Measurements from ENCODE around the gene LPO. TPM values are rescaled to one million over a fixed set of nuclear protein-coding genes. Genes with fewer than 3 reads are reported as not detected.

LPO gene
- total RNA-seq, 1 experiment from 2014 or later: 0.20 TPM

- H3K36me3 Mint-ChIP-seq: 0 out of 2 replicates have a peak, but pooled peaks cover 3% of the 10 kb centered on the region
- peak; percentile 92 for ATAC-seq
- POLR2A ChIA-PET: interaction anchor here (0.6 to 2.0 kb wide), 6 partner anchors 18 to 110 kb away, joined by 3 to 7 read pairs (median 4); partner anchors contain the start of genes RNF43 and SUPT4H1
- no peak overlapping the region for H3K4me3 Mint-ChIP-seq
- CTCF ChIA-PET: interaction anchor here (0.6 to 8.3 kb wide), 50 partner anchors 9 to 371 kb away, joined by 3 to 97 read pairs (median 4); partner anchors contain the start of genes DYNLL2, HSF5, MKS1 and MTMR4
- H3K9me3 Mint-ChIP-seq: no peaks in the 10 kb centered on the region
- DNase-seq (ENCODE audit: low spot score): peak; percentile 68
- no peak overlapping the region for H3K27ac Mint-ChIP-seq
- TF ChIP-seq SP1 (CRISPR knock-in tag; conservative IDR thresholded peaks at IDR 0.05) (no peak), CTCF (IDR thresholded peaks at IDR 0.05) (peak; percentile 49; the same call in 1 of the 2 replicates)
- H3K4me1 Mint-ChIP-seq: peaks cover 3% of the 10 kb centered on the region
- peaks cover 23% of the 10 kb centered on the region for H3K27me3 Mint-ChIP-seq (ENCODE audit: low read depth)
Observed at GRCh38 chr17:58317421-58318064, 79.2 kb downstream of the LPO start.

- CTCF ChIA-PET: interaction anchor here (0.6 to 8.3 kb wide), 49 partner anchors 9 to 371 kb away, joined by 3 to 97 read pairs (median 4); partner anchors contain the start of genes DYNLL2, HSF5, MKS1 and MTMR4
- Mint-ChIP-seq H3K36me3 (0 out of 2 replicates have a peak, but pooled peaks cover 3% of the 10 kb centered on the region), H3K4me1 (no peaks in the 10 kb centered on the region), H3K4me3 (no peak overlapping the region), H3K27me3 (ENCODE audit: low read depth) (peaks cover 29% of the 10 kb centered on the region), H3K27ac (no peak overlapping the region), H3K9me3 (no peaks in the 10 kb centered on the region)
- DNase-seq (ENCODE audit: low spot score): no peak
- POLR2A ChIA-PET: interaction anchor here (0.6 to 2.0 kb wide), 6 partner anchors 18 to 109 kb away, joined by 3 to 7 read pairs (median 4); partner anchors contain the start of genes RNF43 and SUPT4H1
- ATAC-seq: no peak
- TF ChIP-seq PRRX2 (CRISPR knock-in tag; IDR thresholded peaks at IDR 0.05): no peak
- TF ChIP-seq NFE2L1 (CRISPR knock-in tag; IDR thresholded peaks at IDR 0.05): no peak
- no peak for TF ChIP-seq HMGA2 (CRISPR knock-in tag; IDR thresholded peaks at IDR 0.05)
- TF ChIP-seq ZNF423 (CRISPR knock-in tag; IDR thresholded peaks at IDR 0.05): no peak
- TF ChIP-seq, protein P1, sequence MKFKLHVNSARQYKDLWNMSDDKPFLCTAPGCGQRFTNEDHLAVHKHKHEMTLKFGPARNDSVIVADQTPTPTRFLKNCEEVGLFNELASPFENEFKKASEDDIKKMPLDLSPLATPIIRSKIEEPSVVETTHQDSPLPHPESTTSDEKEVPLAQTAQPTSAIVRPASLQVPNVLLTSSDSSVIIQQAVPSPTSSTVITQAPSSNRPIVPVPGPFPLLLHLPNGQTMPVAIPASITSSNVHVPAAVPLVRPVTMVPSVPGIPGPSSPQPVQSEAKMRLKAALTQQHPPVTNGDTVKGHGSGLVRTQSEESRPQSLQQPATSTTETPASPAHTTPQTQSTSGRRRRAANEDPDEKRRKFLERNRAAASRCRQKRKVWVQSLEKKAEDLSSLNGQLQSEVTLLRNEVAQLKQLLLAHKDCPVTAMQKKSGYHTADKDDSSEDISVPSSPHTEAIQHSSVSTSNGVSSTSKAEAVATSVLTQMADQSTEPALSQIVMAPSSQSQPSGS (CRISPR knock-in tag; IDR thresholded peaks at IDR 0.05; ENCODE audit: borderline replicate concordance, low read depth): no peak
- TF ChIP-seq ATF1 (CRISPR knock-in tag; IDR thresholded peaks at IDR 0.05): no peak
- TF ChIP-seq STAT6 (CRISPR knock-in tag; conservative IDR thresholded peaks at IDR 0.05; ENCODE audit: low read depth): no peak
- no peak for TF ChIP-seq CBFB (CRISPR knock-in tag; IDR thresholded peaks at IDR 0.05; ENCODE audit: low read depth)
- TF ChIP-seq, protein P2, sequence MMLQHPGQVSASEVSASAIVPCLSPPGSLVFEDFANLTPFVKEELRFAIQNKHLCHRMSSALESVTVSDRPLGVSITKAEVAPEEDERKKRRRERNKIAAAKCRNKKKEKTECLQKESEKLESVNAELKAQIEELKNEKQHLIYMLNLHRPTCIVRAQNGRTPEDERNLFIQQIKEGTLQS (CRISPR knock-in tag; conservative IDR thresholded peaks at IDR 0.05): no peak
- no peak for TF ChIP-seq GABPB1 (CRISPR knock-in tag; IDR thresholded peaks at IDR 0.05)
- TF ChIP-seq ZSCAN18 (CRISPR knock-in tag; IDR thresholded peaks at IDR 0.05): no peak
Observed at GRCh38 chr17:58318065-58318481, 79.7 kb downstream of the LPO start.

Other genes starting within 250 kb of the LPO start
- gene SRSF1, start 231.3 kb upstream of the LPO start, total RNA-seq (2021): 349 to 387 TPM (median 366 TPM) in 3 replicates
- gene DYNLL2, start 155.2 kb upstream of the LPO start, total RNA-seq (2021): 32.1 to 34.6 TPM (median 32.2 TPM) in 3 replicates
- gene OR4D1, start 90.2 kb upstream of the LPO start, total RNA-seq (2021): 0.17 to 0.41 TPM (median 0.39 TPM) in 3 replicates
- not detected in 3 replicates for gene OR4D2, start 71.6 kb upstream of the LPO start, total RNA-seq (2021)
- not detected in 3 replicates for gene EPX, start 45.9 kb upstream of the LPO start, total RNA-seq (2021)
- gene MKS1, start 19.3 kb upstream of the LPO start, total RNA-seq (2021): 18.6 to 24.2 TPM (median 18.9 TPM) in 3 replicates
- gene MPO, start 42.4 kb downstream of the LPO start, total RNA-seq (2021): not detected in 3 replicates
- 10.9 to 19.0 TPM (median 16.4 TPM) in 3 replicates for gene TSPOAP1, start 90.2 kb downstream of the LPO start, total RNA-seq (2021)
- 85.5 to 91.1 TPM (median 89.3 TPM) in 3 replicates for gene SUPT4H1, start 113.6 kb downstream of the LPO start, total RNA-seq (2021)
- gene RNF43, start 178.9 kb downstream of the LPO start, total RNA-seq (2021): 3.2 to 3.6 TPM (median 3.5 TPM) in 3 replicates
- gene HSF5, start 249.8 kb downstream of the LPO start, total RNA-seq (2021): 0.07 to 0.11 TPM (median 0.09 TPM) in 3 replicates